HG02642 (cell line): ENCODE results near the gene POC1B.

Source experiments
- ATAC-seq: cut with Tn5 transposase; IDR thresholded peaks from one replicate; pipeline ENCODE4 v1.9.1; 2021; ENCODE audit warnings: mild to moderate bottlenecking; ENCODE audit not compliant: unreplicated experiment, poor library complexity

Gene POC1B

GRCh38 chr12:89427508-89428156, 98.2 kb downstream of the POC1B start:
- peak; percentile 93 for ATAC-seq

DNA sequence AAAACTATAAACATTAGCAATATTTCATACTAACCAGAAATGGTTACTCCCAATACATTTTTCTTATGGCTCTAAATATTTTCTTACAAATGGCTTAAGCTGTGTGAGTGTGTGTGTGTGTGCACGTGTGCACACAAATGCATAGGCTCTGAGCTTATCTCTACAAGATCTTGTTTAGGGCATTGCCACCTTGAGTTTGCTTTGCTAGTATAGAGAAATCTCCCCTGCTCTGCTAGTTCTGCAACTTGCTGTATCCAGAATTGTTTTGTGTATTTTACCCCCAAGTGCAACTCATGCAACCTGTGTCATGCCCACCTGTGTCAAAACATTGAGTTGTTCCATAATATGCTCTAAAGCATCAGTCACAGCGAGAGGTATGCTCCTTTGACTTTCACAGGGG, 101.0 kb downstream of the POC1B start:
- no peak for ATAC-seq

DNA sequence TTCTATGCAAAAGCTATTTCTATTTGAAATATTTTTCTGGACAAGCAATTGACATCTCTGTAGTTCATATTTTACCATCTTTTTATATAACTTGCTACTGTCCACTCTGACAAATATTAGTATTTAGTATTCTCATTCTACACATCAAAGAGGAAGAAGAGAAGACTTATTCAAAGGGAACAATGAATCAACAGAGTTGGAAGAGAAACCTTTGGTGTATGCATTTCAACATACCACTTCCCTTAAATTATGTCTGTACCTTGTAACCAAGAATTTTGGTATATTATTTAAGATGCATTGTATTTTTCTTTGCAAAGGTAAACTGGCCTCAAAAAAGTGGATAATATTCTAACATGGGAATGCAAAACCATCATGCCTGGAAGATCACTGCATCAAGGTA, 101.5 kb downstream of the POC1B start:
- no peak for ATAC-seq

DNA sequence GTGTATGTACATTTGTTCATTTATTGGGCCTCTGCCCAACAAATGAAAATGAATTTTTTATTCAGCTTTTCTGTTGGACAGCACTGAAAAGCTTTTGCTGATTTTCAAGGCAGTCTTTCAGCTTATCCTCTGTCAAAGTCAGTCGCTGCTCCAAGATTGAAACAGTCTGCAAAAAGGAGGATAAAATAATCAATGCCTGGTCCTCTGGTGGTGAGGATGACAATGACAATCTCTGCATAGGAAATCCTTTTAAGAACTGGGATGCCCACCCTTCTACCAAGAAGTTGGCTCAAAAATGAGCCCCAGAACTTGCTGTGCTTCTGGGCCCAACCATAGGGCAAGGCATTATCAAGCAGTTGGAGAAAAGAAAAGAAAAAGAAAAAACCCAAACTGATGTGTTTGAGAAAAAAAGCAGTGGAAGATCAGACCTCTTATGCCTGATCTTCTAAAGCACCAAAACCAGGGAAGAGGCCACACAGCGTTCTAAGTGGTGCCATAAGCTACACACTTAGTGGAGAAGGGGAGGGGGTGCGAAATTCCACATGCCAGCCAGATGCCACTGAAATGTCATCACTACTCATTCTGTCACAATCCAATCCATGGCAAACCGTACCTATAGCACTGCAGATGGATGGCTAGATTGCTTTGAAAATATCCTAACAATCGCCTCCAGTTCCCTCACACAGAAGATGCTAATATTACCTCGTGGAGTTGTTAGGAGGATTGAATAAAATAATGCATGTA, 104.6 kb downstream of the POC1B start:
- ATAC-seq: no peak

DNA sequence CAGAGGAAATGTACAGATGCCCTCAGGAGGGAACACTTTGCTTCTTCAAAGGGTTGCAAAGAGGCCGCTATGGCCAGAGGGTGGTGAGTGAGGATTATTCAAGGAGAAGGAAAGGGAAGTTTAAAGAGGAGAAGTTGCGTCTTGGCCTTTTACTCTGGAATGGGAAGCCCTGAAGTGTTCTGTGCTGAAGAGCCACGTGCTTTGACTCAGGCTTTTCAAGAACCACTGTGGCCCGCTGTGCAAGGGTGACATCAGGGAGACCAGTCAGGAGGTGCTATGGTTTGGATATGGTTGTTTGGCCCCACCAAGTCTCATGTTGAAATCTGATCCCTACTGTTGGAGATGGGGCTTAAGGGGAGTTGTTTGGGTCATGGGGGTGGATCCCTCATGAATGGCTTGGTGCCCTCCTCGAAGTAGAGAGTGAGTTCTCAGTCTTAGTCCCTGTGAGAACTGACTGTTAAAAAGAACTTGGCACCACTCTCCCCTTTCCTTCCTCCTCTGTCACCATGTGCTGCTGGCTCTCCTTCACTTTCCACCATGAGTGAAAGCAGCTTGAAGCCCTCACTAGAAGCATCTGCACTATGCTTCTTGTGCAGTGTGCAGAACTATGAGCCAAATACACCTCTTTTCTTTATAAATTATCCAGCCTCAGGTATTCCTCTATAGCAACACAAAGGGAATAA, 107.5 kb downstream of the POC1B start:
- ATAC-seq: no peak

DNA sequence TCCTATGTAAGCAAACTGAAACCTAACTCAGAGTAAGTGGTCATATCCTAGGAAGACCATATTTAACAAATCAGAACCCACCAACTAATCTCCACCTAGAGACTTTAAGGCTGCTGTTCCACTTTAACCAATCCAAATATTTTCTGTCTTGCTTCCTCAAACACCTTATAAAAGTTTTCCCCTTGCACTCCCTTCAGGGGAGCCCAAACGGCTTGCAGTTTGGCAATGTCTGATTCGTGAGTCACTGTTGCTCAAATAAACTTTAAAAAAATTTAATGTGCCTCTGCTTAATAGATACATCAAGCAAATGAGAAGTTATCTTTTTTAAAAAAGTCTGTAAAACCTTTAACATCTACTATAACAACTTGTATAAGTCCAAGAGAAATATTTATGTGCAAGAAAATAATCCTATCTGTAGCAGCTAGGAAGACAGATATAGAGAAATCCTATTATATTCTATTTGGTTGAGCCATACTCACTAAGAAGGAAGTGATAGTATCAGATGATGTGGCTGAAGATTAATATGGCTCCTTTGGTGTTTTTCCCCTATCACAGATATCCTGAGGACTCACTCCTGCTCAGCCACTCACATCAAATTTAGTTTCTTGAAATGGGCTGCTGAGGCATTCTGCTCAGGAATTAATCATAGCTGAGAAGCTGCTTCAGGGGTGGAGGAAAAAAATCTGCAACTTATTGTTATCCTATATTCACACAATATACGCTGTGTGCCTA, 108.4 kb downstream of the POC1B start:
- ATAC-seq: no peak

GRCh38 chr12:89416049-89416792, 109.6 kb downstream of the POC1B start:
- no peak for ATAC-seq

DNA sequence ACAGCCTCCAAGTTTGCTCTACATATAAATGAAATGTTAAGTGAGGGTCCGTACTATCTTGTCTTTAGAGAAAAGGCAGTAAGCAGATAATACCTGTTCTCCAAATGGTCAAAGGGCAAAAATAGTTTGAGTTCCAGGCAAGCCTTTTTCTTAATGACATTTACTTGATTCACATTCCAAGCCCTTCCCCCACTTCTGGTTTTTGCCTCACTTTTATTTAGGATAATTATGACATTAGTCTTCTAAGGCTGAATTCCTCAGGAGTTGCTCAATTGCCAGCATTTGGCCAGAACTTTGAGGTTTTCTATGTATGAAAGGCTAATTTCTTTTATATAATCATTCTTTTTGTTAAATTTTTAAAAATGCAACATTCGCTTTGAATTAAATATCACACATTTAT, 111.0 kb downstream of the POC1B start:
- ATAC-seq: no peak

DNA sequence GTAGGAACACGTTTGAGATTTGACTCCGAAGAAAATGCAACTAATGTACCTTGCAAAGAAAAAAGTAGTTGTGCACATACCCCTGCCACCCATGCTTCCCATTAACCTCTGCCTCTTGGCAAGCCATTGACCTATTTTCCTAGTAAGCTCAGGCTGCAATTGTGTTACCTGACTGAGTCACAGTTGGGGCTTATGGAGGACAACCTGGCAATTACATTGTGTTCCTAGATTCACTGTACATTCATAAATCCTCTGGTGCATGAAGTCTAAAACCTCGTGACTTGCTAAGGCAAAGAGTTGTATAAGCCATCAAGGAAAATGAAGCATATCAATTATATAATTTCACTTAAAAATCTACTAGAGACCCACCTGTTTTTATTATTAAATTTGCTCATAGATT, 111.5 kb downstream of the POC1B start:
- no peak for ATAC-seq

DNA sequence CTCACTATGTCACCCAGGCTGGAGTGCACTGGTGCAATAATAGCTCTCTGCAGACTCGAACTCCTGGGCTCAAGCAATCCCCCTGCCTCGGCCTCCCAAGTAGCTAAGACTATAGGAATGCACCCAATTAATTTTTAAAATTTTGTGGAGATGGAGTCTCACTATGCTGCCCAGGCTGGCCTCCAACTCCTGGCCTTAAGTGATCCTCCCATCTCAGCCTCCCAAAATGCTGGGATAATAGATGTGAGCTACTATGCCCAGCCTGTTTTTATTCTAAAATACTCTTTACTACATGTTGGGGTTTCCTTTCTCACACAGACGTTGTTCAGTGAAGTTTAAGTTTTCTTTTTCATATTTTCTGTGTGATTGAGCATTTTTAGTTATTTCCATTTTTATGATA, 112.6 kb downstream of the POC1B start:
- no peak for ATAC-seq

DNA sequence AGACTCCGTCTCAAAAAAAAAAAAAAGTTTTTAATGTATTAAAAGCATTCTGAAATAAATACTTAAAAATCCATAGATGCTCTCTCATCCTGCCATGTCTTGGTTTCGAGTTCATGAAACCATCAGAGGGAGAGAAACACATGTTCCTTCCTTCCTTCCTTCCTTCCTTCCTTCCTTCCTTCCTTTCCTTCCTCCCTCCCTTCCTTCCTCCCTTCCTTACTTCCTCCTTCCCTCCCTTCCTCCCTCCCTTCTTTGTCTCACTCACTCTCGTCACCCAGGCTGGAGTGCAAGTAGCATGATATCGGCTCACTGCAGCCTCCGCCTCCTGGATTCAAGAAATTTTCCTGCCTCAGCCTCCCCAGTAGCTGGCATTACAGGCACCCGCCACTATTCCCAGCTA, 113.2 kb downstream of the POC1B start:
- no peak for ATAC-seq

DNA sequence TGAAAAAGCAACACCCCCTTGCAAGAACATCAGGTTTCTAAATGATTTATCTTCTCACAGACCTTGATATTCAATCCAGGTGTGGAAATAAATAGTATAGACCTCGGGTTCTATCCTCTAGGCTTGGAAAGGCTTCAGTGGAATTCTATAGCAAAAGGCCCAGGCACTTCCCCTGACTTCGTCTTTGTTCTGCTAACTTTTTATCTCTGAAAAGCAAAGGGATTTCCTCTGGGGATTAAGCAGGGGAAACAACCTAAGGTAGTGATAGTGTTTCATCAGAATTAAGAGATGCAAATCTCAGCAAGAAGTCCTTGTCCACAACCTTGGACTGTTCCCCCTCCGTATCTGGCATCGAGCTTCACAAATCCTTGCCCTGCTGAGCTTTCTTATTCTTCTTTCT, 114.0 kb downstream of the POC1B start:
- no peak for ATAC-seq

DNA sequence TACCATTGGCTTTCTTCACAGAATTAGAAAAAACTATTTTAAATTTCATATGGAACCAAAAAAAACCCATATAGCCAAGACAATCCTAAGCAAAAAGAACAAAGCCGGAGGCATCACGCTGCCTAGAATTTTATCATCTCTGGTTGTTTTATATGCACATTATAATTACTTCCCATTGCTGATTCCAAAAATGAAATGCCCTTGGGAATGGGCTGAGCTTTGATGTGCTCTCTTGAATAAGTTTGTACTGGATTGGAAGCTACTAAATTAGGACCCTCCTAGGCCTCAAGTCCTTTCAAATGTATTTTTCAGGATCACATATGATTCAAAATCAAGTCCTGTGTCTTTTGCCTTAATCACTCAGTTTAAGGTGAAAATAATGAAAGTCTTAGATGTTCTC, 114.6 kb downstream of the POC1B start:
- no peak for ATAC-seq

DNA sequence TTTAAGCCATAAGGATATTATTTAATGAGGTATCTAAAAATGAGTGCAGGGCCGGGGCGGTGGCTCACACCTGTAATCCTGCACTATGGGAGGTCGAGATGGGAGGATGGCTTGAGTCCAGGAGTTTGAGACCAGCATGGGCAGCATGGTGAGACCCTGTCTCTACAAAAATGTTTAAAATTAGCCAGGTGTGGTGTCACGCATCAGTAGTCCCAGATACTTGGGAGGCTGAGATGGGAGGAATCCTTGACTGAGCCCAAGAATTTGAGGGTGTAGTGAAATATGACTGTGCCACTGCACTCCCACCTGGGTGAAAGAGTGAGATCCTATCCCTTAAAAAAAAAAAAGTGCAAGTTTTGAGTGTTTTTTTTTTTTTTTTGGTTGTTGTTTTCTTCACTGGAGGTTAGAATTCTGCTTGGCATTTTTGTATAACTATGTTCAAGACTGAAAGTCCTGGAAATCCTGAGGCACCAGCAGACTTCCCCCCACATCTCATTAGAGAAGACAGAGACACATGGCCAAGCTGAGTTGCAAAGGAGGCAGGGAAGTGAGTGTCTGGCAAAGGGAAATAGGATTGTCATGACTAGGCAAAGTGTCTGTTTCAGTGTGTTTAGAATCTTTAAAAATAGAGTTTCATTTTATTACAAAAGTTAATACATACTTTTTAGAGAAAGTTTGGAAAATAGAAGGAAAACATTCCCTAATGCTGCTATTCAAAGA, 120.1 kb downstream of the POC1B start:
- ATAC-seq: no peak

DNA sequence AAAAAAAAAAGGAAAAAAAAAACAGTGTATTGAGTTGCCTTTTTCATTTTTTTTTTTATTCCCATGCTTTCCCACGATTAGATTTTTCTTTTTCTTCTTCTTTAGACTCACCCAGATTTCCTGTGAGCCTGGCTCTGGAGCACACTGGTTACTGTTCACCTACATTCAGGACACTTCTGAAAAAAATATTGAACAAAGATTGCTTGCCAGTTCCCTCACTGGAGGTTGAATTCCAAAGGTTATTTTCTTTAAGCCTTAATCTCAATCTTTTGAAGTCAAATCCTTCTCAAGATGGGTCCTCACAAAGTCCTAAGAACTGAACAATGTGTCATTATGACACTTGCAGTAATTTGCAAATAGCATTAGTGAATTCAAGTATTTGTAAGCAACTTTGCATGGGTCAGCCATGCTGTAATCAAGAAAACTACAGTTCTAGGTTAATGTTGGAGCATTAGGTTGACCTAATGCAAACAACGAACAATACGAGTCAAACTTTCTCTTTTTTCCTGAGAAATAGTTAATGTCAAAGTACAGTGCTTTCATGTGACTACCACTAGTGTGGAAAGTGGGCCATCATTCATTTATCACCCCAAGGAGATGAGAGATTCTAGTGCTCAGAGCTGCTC, 124.3 kb downstream of the POC1B start:
- ATAC-seq: no peak

- ATAC-seq: no peak
These were observed 125.4 kb downstream of the POC1B start for GRCh38 chr12:89400415-89400814.

GRCh38 chr12:89395712-89396111, 130.1 kb downstream of the POC1B start:
- no peak for ATAC-seq

DNA sequence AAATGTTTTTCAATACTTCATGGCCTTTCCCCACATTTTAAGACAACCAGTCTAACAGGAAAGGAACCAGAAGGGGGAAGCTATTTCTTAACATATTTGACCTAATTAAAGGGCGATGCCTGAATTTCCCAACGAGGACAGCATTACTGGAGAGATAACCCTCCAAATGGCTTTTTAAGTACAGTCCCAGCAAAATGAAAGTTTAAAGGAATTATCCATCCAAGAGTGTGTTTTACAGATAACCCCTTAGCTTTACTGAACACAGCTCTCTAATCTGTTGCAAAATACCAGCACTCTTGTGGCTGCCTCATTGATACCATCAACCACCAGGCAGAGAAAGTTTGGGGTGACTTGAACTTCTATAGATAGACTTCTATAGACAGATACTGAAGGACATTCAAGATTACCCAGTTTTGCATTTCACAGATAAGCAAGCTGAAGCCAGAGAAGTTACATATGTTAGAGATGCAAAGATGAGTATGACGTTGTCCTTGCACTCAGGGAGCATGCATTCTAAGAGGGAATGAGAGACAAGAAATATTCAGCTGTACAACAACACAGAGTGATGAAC, 132.2 kb downstream of the POC1B start:
- no peak for ATAC-seq

DNA sequence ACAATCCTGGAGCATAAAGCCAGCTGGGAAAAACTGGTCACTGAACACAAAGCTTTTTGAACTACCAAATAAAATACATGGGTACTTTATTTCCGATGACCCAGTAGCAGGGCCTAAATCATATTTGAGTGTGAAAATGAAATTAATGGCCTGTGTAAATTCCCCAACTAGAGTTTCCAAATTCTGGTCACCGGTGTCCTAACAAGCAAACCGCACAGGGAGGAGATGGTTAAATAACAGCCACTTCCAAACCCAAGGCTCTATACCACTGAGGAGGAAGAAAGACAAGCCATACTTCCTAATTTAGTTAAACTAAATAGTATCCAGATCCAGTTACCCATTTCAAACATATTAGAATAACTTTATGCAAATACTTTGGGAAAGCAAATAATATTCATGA, 133.5 kb downstream of the POC1B start:
- ATAC-seq: no peak
